Gastrocnemius medialis (tissue), 4 donors: Measurements from ENCODE around the gene CDCA8.

Experiments used
- CTCF ChIP-seq, 5 experiments: fragments of 450-650 bp in 3 of 5; fragments of 200-600 bp in 2 of 5; sonication (generic) in 2 of 5; IDR thresholded peaks in 4 of 5; conservative IDR thresholded peaks in 1 of 5; 1 replicate in 4 of 5; 2 replicates in 1 of 5; pipeline ENCODE4 v1.5.1; 2016 to 2019; ENCODE audit warnings: antibody characterized with exemption in 5 of 5, mild to moderate bottlenecking in 3 of 5, moderate library complexity in 3 of 5
- POLR2A ChIP-seq, 2 donors: fragments of 450-650 bp; IDR thresholded peaks; one replicate each; pipeline ENCODE4 v1.6.1; 2017; ENCODE audit warnings: antibody characterized with exemption in 2 of 2, mild to moderate bottlenecking in 2 of 2, moderate library complexity in 2 of 2

- no peak for TF ChIP-seq CTCF (IDR thresholded peaks at IDR 0.05 in 4 of 5, conservative IDR thresholded peaks at IDR 0.05 in 1 of 5)
- TF ChIP-seq POLR2A (IDR thresholded peaks at IDR 0.05), result no peak
These were observed 41.6 kb upstream of the CDCA8 start for GRCh38 chr1:37650721-37651120.
